Ovary (tissue), 9 donors: ENCODE measurements around the gene E2F4. TPM values are rescaled to one million over a fixed set of nuclear protein-coding genes. Genes with fewer than 3 reads are reported as not detected.

Source experiments
- DNase-seq, 5 donors: peaks; one replicate each; pipeline ENCODE4 v3.0.0-alpha.2; 2019 to 2020
- H3K27ac ChIP-seq, 2 donors: fragments of 200-600 bp; one replicate each; pipeline versions ENCODE4 v1.5.1 to v1.8.0; 2019 to 2022
- H3K27me3 ChIP-seq: fragments of 200-600 bp; one replicate; pipeline ENCODE4 v1.8.0; 2022
- H3K36me3 ChIP-seq: fragments of 200-600 bp; sonication (generic); one replicate; pipeline ENCODE4 v1.5.1; 2019
- H3K4me1 ChIP-seq: one replicate; pipeline ENCODE4 v1.8.1; 2013; ENCODE audit warnings: mild to moderate bottlenecking, moderate library complexity; ENCODE audit not compliant: insufficient read depth
- H3K4me3 ChIP-seq: fragments of 200-600 bp; sonication (generic); one replicate; pipeline ENCODE4 v1.5.1; 2017
- H3K9me3 ChIP-seq, 2 donors: fragments of 200-600 bp in 1 of 2; sonication (generic) in 1 of 2; one replicate each; pipeline versions ENCODE4 v1.5.1 to v1.8.1; 2013 to 2019; ENCODE audit warnings: mild to moderate bottlenecking in 1 of 2, moderate library complexity in 1 of 2
- EP300 ChIP-seq: sonication (generic); formaldehyde crosslinking; IDR thresholded peaks from one replicate; pipeline ENCODE4 v1.6.1; 2017; ENCODE audit warnings: antibody characterized with exemption
- POLR2A ChIP-seq: fragments of 450-650 bp; IDR thresholded peaks from one replicate; pipeline ENCODE4 v1.6.1; 2017; ENCODE audit warnings: antibody characterized with exemption, mild to moderate bottlenecking, moderate library complexity
- WGBS, 3 donors: extraction: QIAGEN DNeasy Blood & Tissue Kit in 1 of 3; methylation state at CpG; one replicate each; pipeline versions ENCODE4 v1.1.5 to v1.1.7; 2013 to 2017; 5-methylcytosine and 5-hydroxymethylcytosine counted together
- intact Hi-C, 4 donors: fragments of 100-400 bp; cut with DNase I; formaldehyde crosslinking; loops; one replicate each; pipeline versions ENCODE4 v1.11.0 to v1.15.1; 2022 to 2023
- polyA plus RNA-seq, 2 donors: library from polyadenylated mRNA; stranded (reverse); fragments of 200-250 nt in 1 of 2; fragments of 350-450 nt in 1 of 2; fragmentation: Illumina TruSeq in 1 of 2; extraction: RNeasy Lipid Tissue Mini Kit (QIAGEN cat#74804) in 1 of 2; gene quantifications; one replicate each; pipeline ENCODE4 v1.2.3, GENCODE V29; 2013 to 2014
- total RNA-seq, 7 donors: library from RNA; depleted of rRNA in 2 of 7; stranded (reverse); fragments of >200 nt in 2 of 7; fragmentation: NEBNext Ultra II Directional in 3 of 7; extraction: Animal tissue kit (Norgen Biotek cat#: 25700) in 3 of 7; gene quantifications; one replicate each; pipeline versions ENCODE4 v1.1.0 to v1.2.4, GENCODE V29; 2016 to 2023
- TF ChIP-seq, protein P1 (sequence below), 3 donors: fragments of 450-650 bp in 2 of 3; fragments of 200-600 bp in 1 of 3; IDR thresholded peaks; one replicate each; pipeline versions ENCODE4 v1.5.1 to v1.8.0; 2016 to 2022; ENCODE audit warnings: antibody characterized with exemption in 3 of 3, mild to moderate bottlenecking in 1 of 3
- donor health status: DM: no; HTN: no; CAD: no; lungs with moderate emphysema.
- donor health status: DM: no; HTN: no; CAD: no.
- donor health status: Bipolar disorder and iron deficiency.
- donor health status: DM: yes; HTN: yes; CAD: no.
- donor health status: DM: no; HTN: no; CAD: no.
- donor health status: DM: yes; HTN: yes; CAD: no.

E2F4 gene
- total and polyA plus RNA-seq, 9 donors, result 17.6 to 75.7 (median 49.7) TPM

DNA sequence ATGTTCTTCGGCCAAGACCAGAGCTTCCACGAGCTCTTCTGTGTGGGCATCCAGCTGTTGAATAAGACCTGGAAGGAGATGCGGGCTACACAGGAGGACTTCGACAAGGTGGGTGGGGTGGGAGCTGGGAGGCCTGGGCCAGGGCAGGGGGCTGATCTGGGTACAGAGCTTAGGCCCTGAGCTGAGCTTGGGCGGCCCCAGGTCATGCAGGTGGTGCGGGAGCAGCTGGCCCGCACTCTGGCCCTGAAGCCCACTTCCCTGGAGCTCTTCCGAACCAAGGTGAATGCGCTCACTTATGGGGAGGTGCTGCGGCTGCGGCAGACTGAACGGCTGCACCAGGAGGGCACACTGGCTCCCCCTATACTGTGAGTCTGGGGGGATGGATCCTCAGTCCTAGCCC is 10.5 kb downstream of the E2F4 start:
- no peak overlapping the region for H3K4me3 ChIP-seq
- no peak for DNase-seq
- no peaks in the 10 kb centered on the region for H3K9me3 ChIP-seq
- TF ChIP-seq, protein P1, sequence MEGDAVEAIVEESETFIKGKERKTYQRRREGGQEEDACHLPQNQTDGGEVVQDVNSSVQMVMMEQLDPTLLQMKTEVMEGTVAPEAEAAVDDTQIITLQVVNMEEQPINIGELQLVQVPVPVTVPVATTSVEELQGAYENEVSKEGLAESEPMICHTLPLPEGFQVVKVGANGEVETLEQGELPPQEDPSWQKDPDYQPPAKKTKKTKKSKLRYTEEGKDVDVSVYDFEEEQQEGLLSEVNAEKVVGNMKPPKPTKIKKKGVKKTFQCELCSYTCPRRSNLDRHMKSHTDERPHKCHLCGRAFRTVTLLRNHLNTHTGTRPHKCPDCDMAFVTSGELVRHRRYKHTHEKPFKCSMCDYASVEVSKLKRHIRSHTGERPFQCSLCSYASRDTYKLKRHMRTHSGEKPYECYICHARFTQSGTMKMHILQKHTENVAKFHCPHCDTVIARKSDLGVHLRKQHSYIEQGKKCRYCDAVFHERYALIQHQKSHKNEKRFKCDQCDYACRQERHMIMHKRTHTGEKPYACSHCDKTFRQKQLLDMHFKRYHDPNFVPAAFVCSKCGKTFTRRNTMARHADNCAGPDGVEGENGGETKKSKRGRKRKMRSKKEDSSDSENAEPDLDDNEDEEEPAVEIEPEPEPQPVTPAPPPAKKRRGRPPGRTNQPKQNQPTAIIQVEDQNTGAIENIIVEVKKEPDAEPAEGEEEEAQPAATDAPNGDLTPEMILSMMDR (IDR thresholded peaks at IDR 0.05), result no peak
- TF ChIP-seq EP300 (no peak), POLR2A (no peak)
- H3K4me1 ChIP-seq, result peaks cover 6% of the 10 kb centered on the region
- WGBS, 3 donors, result 86 to 93% (median 88%) methylated on average over 12 of the region's 12 CpGs
- H3K27me3 ChIP-seq, result no peaks in the 10 kb centered on the region
- H3K36me3 ChIP-seq, result no peaks in the 10 kb centered on the region
- no peak overlapping the region for H3K27ac ChIP-seq
- intact Hi-C loops, result no loop called here

- intact Hi-C loops, result no loop called here
- H3K4me1 ChIP-seq, result peaks cover 10% of the 10 kb centered on the region
- H3K36me3 ChIP-seq, result no peaks in the 10 kb centered on the region
- no peak overlapping the region for H3K27ac ChIP-seq
- H3K27me3 ChIP-seq, result no peaks in the 10 kb centered on the region
- no peak overlapping the region for H3K4me3 ChIP-seq
- no peak for DNase-seq
- no peaks in the 10 kb centered on the region for H3K9me3 ChIP-seq
- WGBS, 3 donors, result 83 to 87% (median 86%) methylated on average over 23 of the region's 23 CpGs
- TF ChIP-seq, protein P1 (IDR thresholded peaks at IDR 0.05), result no peak
- TF ChIP-seq POLR2A (no peak), EP300 (no peak)
Observed at GRCh38 chr16:67202956-67203493, 11.1 kb downstream of the E2F4 start.

DNA sequence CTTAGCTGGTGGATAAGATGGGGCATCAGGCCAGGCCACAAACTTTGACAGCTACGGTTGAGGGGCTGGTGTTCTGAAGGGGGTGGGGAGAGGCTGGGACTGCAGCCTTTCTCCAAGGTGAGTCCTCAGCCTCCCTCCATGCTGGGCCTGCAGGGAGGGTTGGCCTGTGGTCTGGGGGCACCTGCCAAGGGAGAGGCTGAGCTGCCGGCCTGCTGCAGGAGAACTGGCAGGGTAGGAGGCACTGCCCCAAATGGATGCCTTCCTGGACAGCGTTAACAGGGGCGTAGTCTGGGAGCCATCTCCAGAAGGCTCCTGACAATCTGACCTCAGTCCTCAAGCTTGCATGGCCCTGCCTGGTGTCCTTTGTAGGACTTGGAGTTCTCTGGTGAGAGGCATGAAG is 12.1 kb downstream of the E2F4 start:
- no peak for DNase-seq
- WGBS, 3 donors, result 62 to 77% (median 71%) methylated on average over 4 of the region's 4 CpGs
- no peak overlapping the region for H3K27ac ChIP-seq
- peaks cover 10% of the 10 kb centered on the region for H3K4me1 ChIP-seq
- H3K27me3 ChIP-seq, result no peaks in the 10 kb centered on the region
- H3K4me3 ChIP-seq, result no peak overlapping the region
- no peaks in the 10 kb centered on the region for H3K36me3 ChIP-seq
- intact Hi-C loops, result no loop called here
- no peak for TF ChIP-seq EP300
- no peaks in the 10 kb centered on the region for H3K9me3 ChIP-seq

DNA sequence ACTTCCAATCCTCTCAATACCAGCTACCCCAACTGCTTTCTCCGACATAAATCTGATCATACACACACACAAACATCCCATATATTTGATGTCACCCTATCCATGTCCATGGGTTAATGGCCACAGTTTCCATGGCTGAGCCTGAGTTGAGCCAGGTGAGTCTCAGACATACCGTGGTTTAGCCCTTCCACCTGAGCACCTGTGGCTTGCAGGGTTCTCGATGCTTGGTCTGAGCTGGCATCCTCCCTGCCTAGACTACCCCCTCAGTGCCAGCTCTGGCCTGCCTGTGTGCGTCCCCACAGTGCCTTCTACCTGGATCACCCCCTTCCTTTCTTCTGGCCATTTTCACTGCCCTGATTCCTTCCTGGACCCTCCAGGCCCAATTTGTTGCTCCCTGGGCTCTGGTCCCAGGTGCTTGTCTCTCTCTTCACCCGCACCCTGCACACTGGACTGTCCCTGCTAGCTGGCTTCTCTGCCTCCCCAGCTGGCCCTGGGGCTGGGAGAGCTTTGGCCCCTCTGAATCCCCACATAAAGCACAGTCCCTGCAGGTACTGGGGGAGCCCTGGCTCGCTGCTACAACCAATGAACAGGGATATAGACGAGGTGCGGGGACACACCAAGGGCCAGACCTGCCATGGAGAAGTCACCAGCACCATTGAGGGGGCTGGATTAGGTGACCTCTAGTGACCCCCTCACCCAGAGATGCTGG is 14.3 kb downstream of the E2F4 start:
- WGBS, 3 donors, result 93 to 95% (median 94%) methylated on average over 8 of the region's 8 CpGs
- Histone ChIP-seq H3K9me3 (no peaks in the 10 kb centered on the region), H3K4me1 (peaks cover 9% of the 10 kb centered on the region), H3K4me3 (no peak overlapping the region), H3K27ac (no peak overlapping the region), H3K36me3 (no peaks in the 10 kb centered on the region), H3K27me3 (no peaks in the 10 kb centered on the region)
- TF ChIP-seq POLR2A, result no peak
- TF ChIP-seq, protein P1 (IDR thresholded peaks at IDR 0.05), result no peak
- TF ChIP-seq EP300, result no peak
- intact Hi-C loops, result no loop called here
- DNase-seq, result no peak

GRCh38 chr16:67206838-67207248 is 14.9 kb downstream of the E2F4 start:
- 87 to 93% (median 89%) methylated on average over 3 of the region's 3 CpGs for WGBS, 3 donors
- no peaks in the 10 kb centered on the region for H3K36me3 ChIP-seq
- TF ChIP-seq EP300 (no peak), POLR2A (no peak)
- TF ChIP-seq, protein P1 (IDR thresholded peaks at IDR 0.05), result no peak
- DNase-seq, result no peak
- intact Hi-C loops, result no loop called here
- H3K4me1 ChIP-seq, result peaks cover 9% of the 10 kb centered on the region
- H3K27me3 ChIP-seq, result no peaks in the 10 kb centered on the region
- H3K4me3 ChIP-seq, result no peak overlapping the region
- H3K9me3 ChIP-seq, result no peaks in the 10 kb centered on the region
- no peak overlapping the region for H3K27ac ChIP-seq
